DOHH2 (cell line): ENCODE measurements around the gene CEP85L.

Experiments used
- EZH2phosphoT487 ChIP-seq: fragments of 200-600 bp; sonication (generic); IDR thresholded peaks from 2 replicates; pipeline ENCODE4 v1.6.1; 2017; ENCODE audit warnings: borderline replicate concordance, mild to moderate bottlenecking, antibody characterized with exemption, low read length, moderate library complexity, mixed read lengths
- TF ChIP-seq, protein P1 (sequence below): fragments of 200-600 bp; sonication (generic); IDR thresholded peaks from one replicate; pipeline ENCODE4 v1.5.1; 2014; ENCODE audit warnings: antibody characterized with exemption, mild to moderate bottlenecking, low read depth, low read length; ENCODE audit not compliant: poor library complexity, severe bottlenecking

DNA sequence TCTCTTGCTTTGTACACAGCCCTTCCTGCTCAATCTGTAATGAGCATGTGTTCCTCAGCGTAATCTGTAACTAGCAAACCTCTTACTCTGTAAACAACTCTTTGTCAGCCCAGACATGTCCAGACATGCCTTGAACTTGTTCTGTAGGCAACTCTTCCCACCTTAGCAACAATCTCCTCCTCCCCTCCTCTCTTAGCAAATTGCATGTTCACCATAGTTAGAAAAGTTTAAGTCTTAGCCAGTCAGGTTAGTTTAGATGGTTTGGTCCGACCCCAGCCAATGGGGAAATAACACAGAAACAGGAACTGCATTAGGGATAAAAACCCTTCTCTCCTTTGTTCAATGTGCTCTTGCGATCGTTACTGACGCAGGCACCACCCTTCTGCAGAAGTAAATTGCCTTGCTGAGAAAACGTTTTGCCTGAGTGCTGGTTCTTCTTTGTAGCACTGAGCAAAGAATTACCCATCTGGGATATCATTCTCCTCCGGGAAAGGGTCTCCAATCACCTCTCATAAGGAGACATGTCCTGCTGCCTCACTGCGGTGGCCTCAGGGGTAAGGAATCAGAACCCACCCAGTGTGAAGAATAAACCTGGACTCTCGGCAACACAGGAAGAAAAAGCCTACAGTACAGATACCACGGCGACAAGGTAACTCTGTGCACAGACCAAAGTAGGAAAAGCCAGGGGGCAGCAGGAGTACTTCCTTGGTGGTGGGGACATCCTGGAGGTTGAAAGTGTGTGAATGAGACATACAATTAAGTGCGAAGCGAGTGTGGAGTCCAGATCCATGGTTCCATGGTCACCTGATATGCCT is 77.1 kb downstream of the CEP85L start:
- TF ChIP-seq, protein P1, sequence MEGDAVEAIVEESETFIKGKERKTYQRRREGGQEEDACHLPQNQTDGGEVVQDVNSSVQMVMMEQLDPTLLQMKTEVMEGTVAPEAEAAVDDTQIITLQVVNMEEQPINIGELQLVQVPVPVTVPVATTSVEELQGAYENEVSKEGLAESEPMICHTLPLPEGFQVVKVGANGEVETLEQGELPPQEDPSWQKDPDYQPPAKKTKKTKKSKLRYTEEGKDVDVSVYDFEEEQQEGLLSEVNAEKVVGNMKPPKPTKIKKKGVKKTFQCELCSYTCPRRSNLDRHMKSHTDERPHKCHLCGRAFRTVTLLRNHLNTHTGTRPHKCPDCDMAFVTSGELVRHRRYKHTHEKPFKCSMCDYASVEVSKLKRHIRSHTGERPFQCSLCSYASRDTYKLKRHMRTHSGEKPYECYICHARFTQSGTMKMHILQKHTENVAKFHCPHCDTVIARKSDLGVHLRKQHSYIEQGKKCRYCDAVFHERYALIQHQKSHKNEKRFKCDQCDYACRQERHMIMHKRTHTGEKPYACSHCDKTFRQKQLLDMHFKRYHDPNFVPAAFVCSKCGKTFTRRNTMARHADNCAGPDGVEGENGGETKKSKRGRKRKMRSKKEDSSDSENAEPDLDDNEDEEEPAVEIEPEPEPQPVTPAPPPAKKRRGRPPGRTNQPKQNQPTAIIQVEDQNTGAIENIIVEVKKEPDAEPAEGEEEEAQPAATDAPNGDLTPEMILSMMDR = no peak
- TF ChIP-seq EZH2phosphoT487 = no peak
